SK-N-SH (cell line): Measurements from ENCODE around the gene TEKT5. TPM values are rescaled to one million over a fixed set of nuclear protein-coding genes. Genes with fewer than 3 reads are reported as not detected.

Source experiments
- CTCF ChIA-PET: fragments of 300-600, 350-600 bp; formaldehyde crosslinking; extraction: SDS; loops from one replicate; lab custom pipeline; 2021; lab: Yijun Ruan, JAX
- POLR2A ChIA-PET: fragments of 350-600 bp; sonication (Branson Sonifier 250); formaldehyde crosslinking; extraction: SDS; loops from one replicate; lab custom pipeline; 2020; ENCODE audit warnings: antibody characterized with exemption, inconsistent platforms; lab: Yijun Ruan, JAX
- DNase-seq: peaks from one replicate; pipeline ENCODE4 v3.0.0; 2012
- H2AFZ ChIP-seq: fragments of 200-600 bp; sonication (generic); 2 replicates; pipeline ENCODE4 v1.8.1; 2016; ENCODE audit warnings: antibody characterized with exemption, mild to moderate bottlenecking, low read depth
- H3F3A ChIP-seq: fragments of 200-600 bp; sonication (generic); replicated peaks from 2 replicates; pipeline ENCODE3; 2016; ENCODE audit warnings: antibody characterized with exemption, mild to moderate bottlenecking; ENCODE audit not compliant: insufficient read depth
- H3K27ac ChIP-seq, 2 experiments: fragments of 200-500 bp in 1 of 2; fragments of 200-600 bp in 1 of 2; sonication (Bioruptor generic) in 1 of 2; sonication (generic), shearing (Covaris generic) in 1 of 2; 2 replicates each; pipeline versions ENCODE4 v1.5.1 to v1.6.1; 2014 to 2016; ENCODE audit warnings: low read depth in 2 of 2, inconsistent platforms in 1 of 2, low read length in 1 of 2, mild to moderate bottlenecking in 1 of 2, mixed read lengths in 1 of 2
- H3K27me3 ChIP-seq: fragments of 200-600 bp; sonication (generic), shearing (Covaris generic); 2 replicates; pipeline ENCODE4 v1.6.1; 2016; ENCODE audit warnings: mixed run types; ENCODE audit not compliant: insufficient read depth
- H3K36me3 ChIP-seq, 2 experiments: fragments of 200-500 bp in 1 of 2; fragments of 200-600 bp in 1 of 2; sonication (Bioruptor generic) in 1 of 2; sonication (generic) in 1 of 2; replicated peaks in 1 of 2; 2 replicates each; pipeline versions ENCODE3 to v1.5.1; 2014 to 2016; ENCODE audit warnings: low read length in 1 of 2, mild to moderate bottlenecking in 1 of 2; ENCODE audit not compliant: insufficient read depth in 2 of 2, control insufficient read depth in 1 of 2
- H3K4me1 ChIP-seq, 2 experiments: fragments of 200-500 bp in 1 of 2; fragments of 200-600 bp in 1 of 2; sonication (Bioruptor generic) in 1 of 2; sonication (generic), shearing (Covaris generic) in 1 of 2; 2 replicates each; pipeline versions ENCODE4 v1.5.1 to v1.6.1; 2014 to 2016; ENCODE audit warnings: low read depth in 1 of 2, low read length in 1 of 2, mixed run types in 1 of 2; ENCODE audit not compliant: insufficient read depth in 2 of 2, control insufficient read depth in 1 of 2
- H3K4me2 ChIP-seq: fragments of 200-600 bp; sonication (generic), shearing (Covaris generic); 2 replicates; pipeline ENCODE4 v1.6.1; 2017; ENCODE audit warnings: mixed run types
- H3K4me3 ChIP-seq, 2 experiments: fragments of 200-500 bp in 1 of 2; fragments of 200-600 bp in 1 of 2; sonication (Bioruptor generic) in 1 of 2; sonication (generic), shearing (Covaris generic) in 1 of 2; 2 replicates each; pipeline versions ENCODE4 v1.5.1 to v1.8.1; 2014 to 2016; ENCODE audit warnings: low read depth in 2 of 2, inconsistent platforms in 1 of 2, low read length in 1 of 2, mild to moderate bottlenecking in 1 of 2, mixed read lengths in 1 of 2, moderate library complexity in 1 of 2
- H3K79me2 ChIP-seq: fragments of 200-600 bp; sonication (generic); 2 replicates; pipeline ENCODE4 v1.8.1; 2017; ENCODE audit warnings: mild to moderate bottlenecking; ENCODE audit not compliant: insufficient read depth
- H3K9ac ChIP-seq: fragments of 200-600 bp; sonication (generic); 2 replicates; pipeline ENCODE4 v1.6.1; 2017; ENCODE audit warnings: mixed run types
- H3K9me2 ChIP-seq: fragments of 200-600 bp; sonication (generic); 2 replicates; pipeline ENCODE4 v1.6.1; 2017; ENCODE audit warnings: mixed run types
- H3K9me3 ChIP-seq: fragments of 200-600 bp; sonication (generic); 2 replicates; pipeline ENCODE4 v1.6.1; 2017; ENCODE audit warnings: mixed run types, mild to moderate bottlenecking, moderate library complexity
- H4K20me1 ChIP-seq: fragments of 200-600 bp; sonication (generic); 2 replicates; pipeline ENCODE4 v1.6.1; 2017; ENCODE audit warnings: mild to moderate bottlenecking, mixed run types; ENCODE audit not compliant: insufficient read depth
- CTCF ChIP-seq: fragments of 200-600 bp; sonication (generic); IDR thresholded peaks from 2 replicates; pipeline ENCODE4 v1.6.1; 2017; ENCODE audit warnings: antibody characterized with exemption, mild to moderate bottlenecking, moderate library complexity
- EP300 ChIP-seq, 2 experiments: IDR thresholded peaks; 2 replicates each; pipeline versions ENCODE4 v1.4.0 to v1.6.1; 2012; ENCODE audit warnings: borderline replicate concordance in 1 of 2, low read depth in 1 of 2, low read length in 1 of 2
- FOSL2 ChIP-seq: IDR thresholded peaks from 2 replicates; pipeline ENCODE4 v1.4.0; 2012; ENCODE audit warnings: low read depth, mild to moderate bottlenecking, moderate library complexity, borderline replicate concordance
- FOXJ3 ChIP-seq: sonication (generic); formaldehyde crosslinking; IDR thresholded peaks from 2 replicates; pipeline ENCODE4 v1.5.1; 2020; ENCODE audit warnings: mild to moderate bottlenecking, missing genetic modification reagents
- FOXM1 ChIP-seq: IDR thresholded peaks from 2 replicates; pipeline ENCODE4 v1.4.0; 2012; ENCODE audit warnings: low read depth, mild to moderate bottlenecking
- GABPA ChIP-seq: IDR thresholded peaks from 2 replicates; pipeline ENCODE4 v1.4.0; 2012; ENCODE audit warnings: low read depth, mild to moderate bottlenecking
- IRF3 ChIP-seq: fragments of 150-350 bp; IDR thresholded peaks from 2 replicates; pipeline ENCODE4 v1.6.1; 2016; ENCODE audit warnings: mild to moderate bottlenecking, low read depth, low read length
- JUND ChIP-seq: IDR thresholded peaks from 2 replicates; pipeline ENCODE4 v1.4.0; 2012
- NFIC ChIP-seq: IDR thresholded peaks from 2 replicates; pipeline ENCODE4 v1.4.0; 2012; ENCODE audit warnings: borderline replicate concordance
- NRF1 ChIP-seq: IDR thresholded peaks from 2 replicates; pipeline ENCODE4 v1.6.1; 2012; ENCODE audit warnings: low read depth, mild to moderate bottlenecking, low read length
- RCOR1 ChIP-seq: fragments of 150-350 bp; IDR thresholded peaks from 2 replicates; pipeline ENCODE4 v1.6.1; 2017; ENCODE audit warnings: antibody characterized with exemption, low read length
- REST ChIP-seq: IDR thresholded peaks from 2 replicates; pipeline ENCODE4 v1.6.1; 2012; ENCODE audit warnings: mild to moderate bottlenecking, low read depth, low read length, moderate library complexity
- TAF1 ChIP-seq: IDR thresholded peaks from 2 replicates; pipeline ENCODE4 v1.6.1; 2012; ENCODE audit warnings: low read depth, mild to moderate bottlenecking, low read length, moderate library complexity, borderline replicate concordance
- TEAD4 ChIP-seq: IDR thresholded peaks from 2 replicates; pipeline ENCODE4 v1.4.0; 2012; ENCODE audit warnings: mild to moderate bottlenecking, borderline replicate concordance; ENCODE audit not compliant: insufficient read depth
- USF1 ChIP-seq: IDR thresholded peaks from 2 replicates; pipeline ENCODE4 v1.4.0; 2012; ENCODE audit warnings: low read depth, borderline replicate concordance
- WGBS: methylation state at CpG from one replicate; pipeline ENCODE4 v1.1.6; 2017; ENCODE audit warnings: low lambda C conversion rate; 5-methylcytosine and 5-hydroxymethylcytosine counted together
- polyA plus RNA-seq, 3 experiments: library from polyadenylated mRNA; depleted of rRNA; stranded (reverse); fragments of >200 nt; gene quantifications; 2 replicates each; pipeline ENCODE4 v1.2.3, GENCODE V29; 2012

TEKT5 gene
- polyA plus RNA-seq, 1 of the 3 experiments (the other 2 are of a cell fraction) = not detected

GRCh38 chr16:10581507-10581906 lies 113.2 kb downstream of the TEKT5 start:
- H3K4me2 ChIP-seq = no peak overlapping the region
- DNase-seq = no peak
- H2AFZ ChIP-seq = no peak overlapping the region
- no peaks in the 10 kb centered on the region for H3K79me2 ChIP-seq
- peaks cover 7 to 33% of the 10 kb centered on the region in 2 experiments; a peak in 2 of 4 replicates for H3K4me1 ChIP-seq
- TF ChIP-seq TAF1 = no peak
- H3K9ac ChIP-seq = no peak overlapping the region
- no peaks in the 10 kb centered on the region for H3K27me3 ChIP-seq
- H3K4me3 ChIP-seq = no peak overlapping the region
- CTCF ChIA-PET = interaction anchor here (0.5 to 1.4 kb wide), 3 partner anchors 75 to 155 kb away, joined by 3 to 4 read pairs (median 3); no protein-coding TSS in a partner anchor
- H3K36me3 ChIP-seq = no peaks in the 10 kb centered on the region
- H3K27ac ChIP-seq = no peak overlapping the region
- 0 out of 2 replicates have a peak, but pooled peaks cover 2% of the 10 kb centered on the region for H4K20me1 ChIP-seq
- WGBS = 96% methylated on average over 2 of the region's 2 CpGs
- no peaks in the 10 kb centered on the region for H3F3A ChIP-seq
- no peaks in the 10 kb centered on the region for H3K9me2 ChIP-seq
- H3K9me3 ChIP-seq = no peaks in the 10 kb centered on the region
- POLR2A ChIA-PET = no interaction called here

- Histone ChIP-seq H3K27me3 (no peaks in the 10 kb centered on the region), H3K9me2 (no peaks in the 10 kb centered on the region), H3K4me3 (peak overlapping the region; percentile 65 to 81), H3K4me2 (peak overlapping the region; percentile 100), H3K9ac (peak overlapping the region; percentile 78), H3K27ac (peak overlapping the region in 1 of 2 experiments; percentile 26; a peak in 1 of 4 replicates), H3K4me1 (peaks cover 7 to 35% of the 10 kb centered on the region in 2 experiments; a peak in 2 of 4 replicates), H4K20me1 (0 out of 2 replicates have a peak, but pooled peaks cover 3% of the 10 kb centered on the region), H3K9me3 (no peaks in the 10 kb centered on the region), H2AFZ (peak overlapping the region; percentile 98), H3K79me2 (no peaks in the 10 kb centered on the region), H3F3A (no peaks in the 10 kb centered on the region), H3K36me3 (no peaks in the 10 kb centered on the region)
- no peak for DNase-seq
- ChIA-PET CTCF (interaction anchor here (0.8 to 2.7 kb wide), 15 partner anchors 14 to 1459 kb away, joined by 3 to 12 read pairs (median 4); no protein-coding TSS in a partner anchor), POLR2A (interaction anchor here (0.8 to 2.1 kb wide), 2 partner anchors 9 to 36 kb away, joined by 3 to 5 read pairs; no protein-coding TSS in a partner anchor)
- TF ChIP-seq IRF3 (no peak), NRF1 (no peak), FOXJ3 (CRISPR knock-in tag) (no peak), RCOR1 (no peak), JUND (no peak), CTCF (no peak), NFIC (no peak), EP300 (IDR thresholded peaks at IDR 0.05; ENCODE audit: borderline replicate concordance in 1 of 2, low read depth in 1 of 2, low read length in 1 of 2) (no peak), GABPA (no peak), FOXM1 (no peak), REST (no peak), TEAD4 (no peak), USF1 (no peak), FOSL2 (no peak)
- 54% methylated on average over 7 of the region's 7 CpGs for WGBS
Observed at GRCh38 chr16:10580883-10581247, 113.9 kb downstream of the TEKT5 start.
